ENCODE data around the gene GAK. TPM values are rescaled to one million over a fixed set of nuclear protein-coding genes. Genes with fewer than 3 reads are reported as not detected.
A peak's percentile ranks its signal among the peaks of the same experiment; 100 is the strongest.
"Not testable (repeated sequence)": the region's sequence is repeated elsewhere in the genome, so short reads cannot be mapped to it uniquely, and the experiment has no call there.

The GAK gene
- total and polyA plus RNA-seq, 5 donors from 2014 or later: 37.5 to 254 (median 40.0) TPM

DNA sequence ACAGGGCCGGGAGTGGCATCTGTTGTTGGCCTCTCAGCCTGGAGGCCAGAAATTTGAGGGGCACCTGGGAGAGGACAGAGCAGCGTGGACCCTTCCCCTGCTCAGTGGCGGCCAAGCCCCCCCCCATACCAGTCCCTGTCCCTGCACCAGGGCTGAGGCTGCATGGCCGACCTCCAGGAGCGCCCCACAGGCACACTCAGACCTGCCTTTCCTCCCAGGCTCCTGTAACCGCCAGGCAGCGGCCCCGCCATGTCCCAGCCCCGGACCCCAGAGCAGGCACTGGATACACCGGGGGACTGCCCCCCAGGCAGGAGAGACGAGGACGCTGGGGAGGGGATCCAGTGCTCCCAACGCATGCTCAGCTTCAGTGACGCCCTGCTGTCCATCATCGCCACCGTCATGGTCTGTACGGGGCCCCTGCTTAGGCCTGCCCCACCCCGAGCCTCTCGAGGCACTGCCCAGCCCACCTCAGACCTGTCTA, 15.4 kb upstream of the GAK start:
- DNase-seq: no peak
- Mint-ChIP-seq H3K4me1 (peaks cover 0 to 6% (median 1%) of the 10 kb centered on the region in 4 donors), H3K27me3 (no peaks in the 10 kb centered on the region), H3K27ac (no peak overlapping the region), H3K36me3 (peaks cover 10% of the 10 kb centered on the region), H3K4me3 (no peak overlapping the region), H3K9me3 (peaks cover 0 to 2% (median 0%) of the 10 kb centered on the region in 7 donors)
- Histone ChIP-seq H3K4me3 (ENCODE audit: low read depth, low read length) (no peak overlapping the region), H3K9me3 (ENCODE audit: control insufficient read depth in 2 of 2, low read length in 2 of 2) (no peaks in the 10 kb centered on the region), H3K27me3 (ENCODE audit: control insufficient read depth, insufficient read depth, low read length) (no peaks in the 10 kb centered on the region), H3K27ac (ENCODE audit: insufficient read depth, low read length, poor library complexity, severe bottlenecking) (no peak overlapping the region), H3K36me3 (ENCODE audit: control insufficient read depth, insufficient read depth, low read length) (peaks cover 3% of the 10 kb centered on the region), H3K4me1 (ENCODE audit: control insufficient read depth, insufficient read depth, low read length, poor library complexity, severe bottlenecking) (no peaks in the 10 kb centered on the region)
- ATAC-seq (ENCODE audit: low read depth in 2 of 2): no peak

DNA sequence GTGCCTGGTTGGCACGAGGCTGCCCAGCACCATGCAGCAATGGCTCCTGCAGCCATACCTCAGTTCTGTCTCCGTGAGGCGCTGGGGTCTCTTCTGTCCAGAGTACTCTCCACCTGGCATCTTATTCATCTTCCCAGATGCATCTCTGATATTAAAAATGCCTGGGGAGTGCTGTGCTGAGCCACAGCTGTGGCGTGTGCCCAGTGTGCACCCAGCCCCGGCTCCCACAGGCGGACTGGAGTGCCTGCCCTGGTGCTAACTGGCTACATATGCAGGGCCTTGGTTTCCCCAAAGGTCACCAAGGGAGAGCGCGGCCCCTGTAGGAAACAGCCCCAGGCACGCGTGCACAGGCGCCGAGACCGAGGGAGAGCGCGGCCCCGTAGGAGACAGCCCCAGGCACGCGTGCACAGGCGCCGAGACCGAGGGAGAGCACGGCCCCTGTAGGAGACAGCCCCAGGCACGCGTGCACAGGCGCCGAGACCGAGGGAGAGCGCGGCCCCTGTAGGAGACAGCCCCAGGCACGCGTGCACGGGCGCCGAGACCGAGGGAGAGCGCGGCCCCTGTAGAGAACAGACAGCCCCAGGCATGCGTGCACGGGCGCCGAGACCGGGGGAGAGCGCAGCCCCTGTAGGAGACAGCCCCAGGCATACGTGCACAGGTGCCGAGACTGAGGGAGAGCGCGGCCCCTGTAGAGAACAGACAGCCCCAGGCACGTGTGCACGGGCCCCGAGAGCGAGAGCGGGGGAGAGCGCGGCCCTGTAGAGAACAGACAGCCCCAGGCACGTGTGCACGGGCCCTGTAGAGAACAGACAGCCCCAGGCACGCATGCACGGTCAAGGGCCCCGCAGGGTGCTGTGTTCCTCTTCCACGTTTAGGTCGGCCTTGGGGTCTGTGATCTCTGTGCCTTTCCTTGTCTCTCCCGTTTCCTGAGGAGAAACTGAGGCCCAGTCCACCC, 14.7 kb upstream of the GAK start:
- Mint-ChIP-seq H3K27ac (no peak overlapping the region), H3K4me3 (no peak overlapping the region), H3K9me3 (peaks cover 0 to 2% (median 0%) of the 10 kb centered on the region in 7 donors), H3K4me1 (peaks cover 0 to 6% (median 1%) of the 10 kb centered on the region in 4 donors), H3K36me3 (peaks cover 10% of the 10 kb centered on the region), H3K27me3 (no peaks in the 10 kb centered on the region)
- Histone ChIP-seq H3K27ac (ENCODE audit: insufficient read depth, low read length, poor library complexity, severe bottlenecking) (no peak overlapping the region), H3K27me3 (ENCODE audit: control insufficient read depth, insufficient read depth, low read length) (no peaks in the 10 kb centered on the region), H3K36me3 (ENCODE audit: control insufficient read depth, insufficient read depth, low read length) (peaks cover 3% of the 10 kb centered on the region), H3K4me3 (ENCODE audit: low read depth, low read length) (no peak overlapping the region), H3K4me1 (ENCODE audit: control insufficient read depth, insufficient read depth, low read length, poor library complexity, severe bottlenecking) (no peaks in the 10 kb centered on the region), H3K9me3 (ENCODE audit: control insufficient read depth in 2 of 2, low read length in 2 of 2) (no peaks in the 10 kb centered on the region)
- ATAC-seq (ENCODE audit: low read depth in 2 of 2) (no peak), DNase-seq (no peak)

- Histone ChIP-seq H3K9me3 (ENCODE audit: control insufficient read depth in 2 of 2, low read length in 2 of 2) (no peaks in the 10 kb centered on the region), H3K4me3 (ENCODE audit: low read depth, low read length) (no peak overlapping the region), H3K27me3 (ENCODE audit: control insufficient read depth, insufficient read depth, low read length) (no peaks in the 10 kb centered on the region), H3K27ac (ENCODE audit: insufficient read depth, low read length, poor library complexity, severe bottlenecking) (no peak overlapping the region), H3K36me3 (ENCODE audit: control insufficient read depth, insufficient read depth, low read length) (peaks cover 3% of the 10 kb centered on the region), H3K4me1 (ENCODE audit: control insufficient read depth, insufficient read depth, low read length, poor library complexity, severe bottlenecking) (no peaks in the 10 kb centered on the region)
- Mint-ChIP-seq H3K36me3 (peaks cover 10% of the 10 kb centered on the region), H3K4me1 (peaks cover 0 to 6% (median 1%) of the 10 kb centered on the region in 4 donors), H3K4me3 (no peak overlapping the region), H3K27me3 (no peaks in the 10 kb centered on the region), H3K27ac (peak overlapping the region in 1 of 3 donors; percentile 42), H3K9me3 (peaks cover 0 to 2% (median 0%) of the 10 kb centered on the region in 7 donors)
- no peak for DNase-seq
- no peak for ATAC-seq (ENCODE audit: low read depth in 2 of 2)
These were observed 14.0 kb upstream of the GAK start for GRCh38 chr4:946103-946450.

- no peaks in the 10 kb centered on the region for H3K27me3 Mint-ChIP-seq
- Histone ChIP-seq H3K27me3 (ENCODE audit: control insufficient read depth, insufficient read depth, low read length) (no peaks in the 10 kb centered on the region), H3K9me3 (ENCODE audit: control insufficient read depth in 2 of 2, low read length in 2 of 2) (no peaks in the 10 kb centered on the region), H3K4me3 (ENCODE audit: low read depth, low read length) (no peak overlapping the region), H3K4me1 (ENCODE audit: control insufficient read depth, insufficient read depth, low read length, poor library complexity, severe bottlenecking) (no peaks in the 10 kb centered on the region), H3K27ac (ENCODE audit: insufficient read depth, low read length, poor library complexity, severe bottlenecking) (no peak overlapping the region), H3K36me3 (ENCODE audit: control insufficient read depth, insufficient read depth, low read length) (peaks cover 3% of the 10 kb centered on the region)
- peaks cover 0 to 2% (median 0%) of the 10 kb centered on the region in 7 donors for H3K9me3 Mint-ChIP-seq
- DNase-seq: no peak
- peaks cover 0 to 6% (median 1%) of the 10 kb centered on the region in 4 donors for H3K4me1 Mint-ChIP-seq
- ATAC-seq (ENCODE audit: low read depth in 2 of 2): no peak
- peaks cover 10% of the 10 kb centered on the region for H3K36me3 Mint-ChIP-seq
- H3K4me3 Mint-ChIP-seq: no peak overlapping the region
- H3K27ac Mint-ChIP-seq: peak overlapping the region in 1 of 3 donors; percentile 42
These were observed 13.4 kb upstream of the GAK start for GRCh38 chr4:945274-946102.

DNA sequence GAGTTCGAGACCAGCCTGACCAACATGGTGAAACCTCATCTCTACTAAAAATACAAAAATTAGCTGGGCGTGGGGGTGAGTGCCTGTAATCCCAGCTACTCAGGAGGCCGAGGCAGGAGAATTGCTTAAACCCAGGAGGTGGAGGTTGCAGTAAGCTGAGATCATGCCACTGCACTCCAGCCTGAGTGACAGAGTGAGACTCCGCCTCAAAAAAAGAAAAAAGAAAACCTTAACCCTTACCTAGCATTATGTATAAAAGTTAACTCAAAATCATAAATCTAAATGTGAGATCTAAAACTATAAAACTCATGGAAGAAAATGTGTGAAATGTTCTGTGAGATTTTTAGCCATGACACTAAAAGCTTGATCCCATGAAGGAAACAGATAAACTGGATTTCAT, 7.4 kb upstream of the GAK start:
- H3K4me3 ChIP-seq (ENCODE audit: low read depth, low read length); H3K27ac ChIP-seq (ENCODE audit: insufficient read depth, low read length, poor library complexity, severe bottlenecking); ATAC-seq (ENCODE audit: low read depth in 2 of 2); H3K9me3 Mint-ChIP-seq; H3K27me3 ChIP-seq (ENCODE audit: control insufficient read depth, insufficient read depth, low read length); H3K4me3 Mint-ChIP-seq; H3K4me1 ChIP-seq (ENCODE audit: control insufficient read depth, insufficient read depth, low read length, poor library complexity, severe bottlenecking); DNase-seq; H3K36me3 ChIP-seq (ENCODE audit: control insufficient read depth, insufficient read depth, low read length); H3K27ac Mint-ChIP-seq; H3K27me3 Mint-ChIP-seq; H3K9me3 ChIP-seq (ENCODE audit: control insufficient read depth in 2 of 2, low read length in 2 of 2): not testable (repeated sequence)
- Mint-ChIP-seq H3K36me3 (peaks cover 13% of the 10 kb centered on the region), H3K4me1 (peaks cover 5 to 25% (median 14%) of the 10 kb centered on the region in 4 donors)

DNA sequence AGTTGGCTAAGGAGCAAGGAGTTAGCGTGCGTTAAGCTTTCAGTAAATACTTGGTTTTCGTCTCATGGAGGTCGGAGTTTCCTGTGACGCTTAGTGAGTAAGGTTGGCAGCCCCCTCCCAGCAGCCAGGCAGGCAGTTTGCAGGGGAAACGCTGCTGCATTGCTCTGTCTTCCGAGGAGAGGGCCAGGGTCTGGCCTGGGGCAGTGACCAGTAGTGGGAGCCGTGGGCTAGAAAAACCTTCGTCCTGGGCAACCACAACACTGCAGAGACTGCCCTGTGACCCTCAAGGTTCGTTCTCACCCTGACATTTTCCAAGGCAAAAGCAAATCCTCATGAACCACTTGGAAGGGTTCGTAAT, 576 bp upstream of the GAK start:
- Mint-ChIP-seq H3K27me3 (no peaks in the 10 kb centered on the region), H3K9me3 (no peaks in the 10 kb centered on the region), H3K4me1 (peaks cover 7 to 69% (median 42%) of the 10 kb centered on the region in 4 donors), H3K27ac (peak overlapping the region; percentile 96 to 97 (median 96)), H3K36me3 (peaks cover 4% of the 10 kb centered on the region), H3K4me3 (peak overlapping the region; percentile 96 to 99 (median 96))
- H3K4me1 ChIP-seq (ENCODE audit: control insufficient read depth, insufficient read depth, low read length, poor library complexity, severe bottlenecking): peaks cover 37% of the 10 kb centered on the region
- no peak for ATAC-seq (ENCODE audit: low read depth in 2 of 2)
- H3K27me3 ChIP-seq (ENCODE audit: control insufficient read depth, insufficient read depth, low read length): no peaks in the 10 kb centered on the region
- peak overlapping the region; percentile 90 for H3K4me3 ChIP-seq (ENCODE audit: low read depth, low read length)
- H3K36me3 ChIP-seq (ENCODE audit: control insufficient read depth, insufficient read depth, low read length): no peaks in the 10 kb centered on the region
- H3K9me3 ChIP-seq (ENCODE audit: control insufficient read depth in 2 of 2, low read length in 2 of 2): no peaks in the 10 kb centered on the region
- H3K27ac ChIP-seq (ENCODE audit: insufficient read depth, low read length, poor library complexity, severe bottlenecking): peak overlapping the region; percentile 91
- no peak for DNase-seq

- Mint-ChIP-seq H3K4me3 (peak overlapping the region; percentile 96 to 99 (median 96)), H3K36me3 (peaks cover 3% of the 10 kb centered on the region), H3K27ac (peak overlapping the region; percentile 96 to 97 (median 96)), H3K4me1 (peaks cover 7 to 70% (median 42%) of the 10 kb centered on the region in 4 donors), H3K27me3 (no peaks in the 10 kb centered on the region), H3K9me3 (no peaks in the 10 kb centered on the region)
- Histone ChIP-seq H3K4me3 (ENCODE audit: low read depth, low read length) (peak overlapping the region; percentile 87), H3K27me3 (ENCODE audit: control insufficient read depth, insufficient read depth, low read length) (no peaks in the 10 kb centered on the region), H3K27ac (ENCODE audit: insufficient read depth, low read length, poor library complexity, severe bottlenecking) (peak overlapping the region; percentile 91), H3K4me1 (ENCODE audit: control insufficient read depth, insufficient read depth, low read length, poor library complexity, severe bottlenecking) (peaks cover 37% of the 10 kb centered on the region), H3K36me3 (ENCODE audit: control insufficient read depth, insufficient read depth, low read length) (no peaks in the 10 kb centered on the region), H3K9me3 (ENCODE audit: control insufficient read depth in 2 of 2, low read length in 2 of 2) (no peaks in the 10 kb centered on the region)
- no peak for ATAC-seq (ENCODE audit: low read depth in 2 of 2)
- peak in 1 of 3 donors; percentile 15 for DNase-seq
These were observed 739 bp downstream of the GAK start for GRCh38 chr4:931194-931959.
